Stimulated activated CD8-positive, alpha-beta memory T cell treated with anti-CD3 and anti-CD28 coated beads, Interleukin-12 subunit alpha, Interleukin-12 subunit beta, amount 100 ng/mL, for 24 hours (primary cell): Measurements from ENCODE around the gene AQP12B.
"Not testable (repeated sequence)": the region's sequence is repeated elsewhere in the genome, so short reads cannot be mapped to it uniquely, and the experiment has no call there.

Source experiments
- DNase-seq: peaks from one replicate; pipeline ENCODE4 v3.0.0-alpha.2; 2020; ENCODE audit errors: extremely low read depth

The AQP12B gene, protein sequence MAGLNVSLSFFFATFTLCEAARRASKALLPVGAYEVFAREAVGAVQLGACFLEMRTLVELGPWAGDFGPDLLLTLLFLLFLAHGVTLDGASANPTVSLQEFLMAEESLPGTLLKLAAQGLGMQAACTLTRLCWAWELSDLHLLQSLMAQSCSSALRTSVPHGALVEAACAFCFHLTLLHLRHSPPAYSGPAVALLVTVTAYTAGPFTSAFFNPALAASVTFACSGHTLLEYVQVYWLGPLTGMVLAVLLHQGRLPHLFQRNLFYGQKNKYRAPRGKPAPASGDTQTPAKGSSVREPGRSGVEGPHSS

DNA sequence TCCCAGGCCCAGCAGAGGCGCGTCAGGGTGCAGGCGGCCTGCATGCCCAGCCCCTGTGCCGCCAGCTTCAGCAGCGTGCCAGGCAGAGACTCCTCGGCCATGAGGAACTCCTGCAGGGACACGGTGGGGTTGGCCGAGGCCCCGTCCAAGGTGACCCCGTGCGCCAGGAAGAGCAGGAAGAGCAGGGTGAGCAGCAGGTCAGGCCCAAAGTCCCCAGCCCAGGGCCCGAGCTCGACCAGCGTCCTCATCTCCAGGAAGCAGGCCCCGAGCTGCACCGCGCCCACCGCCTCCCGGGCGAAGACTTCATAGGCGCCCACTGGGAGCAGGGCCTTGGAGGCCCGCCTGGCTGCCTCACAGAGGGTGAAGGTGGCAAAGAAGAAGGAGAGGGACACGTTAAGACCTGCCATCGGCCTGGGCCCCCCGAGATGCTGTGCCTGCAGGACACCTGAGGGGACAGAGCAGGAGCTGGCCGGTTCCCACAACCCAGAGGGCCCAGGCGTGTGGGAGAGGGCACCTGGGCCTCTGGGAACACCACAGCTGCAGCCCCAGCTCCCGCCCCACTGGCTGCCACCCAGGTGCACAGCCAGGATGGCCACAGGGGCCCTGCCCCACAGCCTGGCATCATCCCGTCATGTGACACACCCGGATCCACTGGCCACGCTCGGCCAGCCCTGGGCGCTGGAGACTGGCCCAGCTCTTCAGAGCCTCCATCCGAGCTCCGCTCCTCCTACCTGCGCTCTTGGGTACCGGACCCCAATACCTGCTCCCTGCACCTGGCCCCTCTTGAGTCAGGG is at the start of gene AQP12B:
Gene AQP12B (minus strand): TSS at position 455 of the 794 bp plus-strand sequence. CDS start 48 bp downstream, at position 407.
- not testable (repeated sequence) for DNase-seq

DNA sequence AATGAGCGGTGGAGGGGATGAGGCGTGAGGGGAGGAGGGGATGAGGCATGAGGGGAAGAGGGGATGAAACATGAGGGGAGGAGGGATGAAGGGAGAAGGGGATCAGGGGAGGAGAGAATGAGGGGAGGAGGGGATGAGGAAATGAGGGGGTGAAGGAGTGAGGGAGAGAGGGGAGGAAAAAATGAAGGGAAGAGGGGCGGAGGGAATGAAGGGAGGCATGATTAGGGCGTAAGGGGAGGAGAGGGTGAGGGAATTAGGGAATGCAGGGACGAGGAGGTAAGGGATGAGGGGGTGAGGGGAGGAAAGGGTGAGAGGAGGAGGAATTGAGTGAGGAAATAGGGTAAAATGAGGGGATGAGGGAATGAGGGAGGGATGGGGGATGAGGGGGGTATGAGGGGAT is 49.5 kb upstream of the AQP12B start:
- no peak for DNase-seq

DNA sequence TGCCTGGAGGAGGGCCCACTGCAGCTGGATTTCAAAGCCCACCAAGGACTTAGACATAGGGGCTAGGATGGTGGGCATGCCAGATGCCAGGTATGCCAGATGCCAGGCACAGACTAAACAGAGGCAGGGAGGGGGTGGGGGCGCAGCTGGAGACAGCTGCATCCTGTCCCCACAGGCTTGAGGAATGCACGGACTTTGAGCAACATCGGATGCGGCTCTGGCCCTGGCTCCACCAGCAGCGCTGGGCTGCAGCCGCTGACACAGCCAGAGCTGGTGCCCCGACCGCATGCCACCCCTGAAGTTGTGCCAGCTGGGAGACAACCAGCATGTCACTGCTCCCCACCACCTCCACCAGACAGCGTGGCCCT is 48.5 kb upstream of the AQP12B start:
- no peak for DNase-seq

DNA sequence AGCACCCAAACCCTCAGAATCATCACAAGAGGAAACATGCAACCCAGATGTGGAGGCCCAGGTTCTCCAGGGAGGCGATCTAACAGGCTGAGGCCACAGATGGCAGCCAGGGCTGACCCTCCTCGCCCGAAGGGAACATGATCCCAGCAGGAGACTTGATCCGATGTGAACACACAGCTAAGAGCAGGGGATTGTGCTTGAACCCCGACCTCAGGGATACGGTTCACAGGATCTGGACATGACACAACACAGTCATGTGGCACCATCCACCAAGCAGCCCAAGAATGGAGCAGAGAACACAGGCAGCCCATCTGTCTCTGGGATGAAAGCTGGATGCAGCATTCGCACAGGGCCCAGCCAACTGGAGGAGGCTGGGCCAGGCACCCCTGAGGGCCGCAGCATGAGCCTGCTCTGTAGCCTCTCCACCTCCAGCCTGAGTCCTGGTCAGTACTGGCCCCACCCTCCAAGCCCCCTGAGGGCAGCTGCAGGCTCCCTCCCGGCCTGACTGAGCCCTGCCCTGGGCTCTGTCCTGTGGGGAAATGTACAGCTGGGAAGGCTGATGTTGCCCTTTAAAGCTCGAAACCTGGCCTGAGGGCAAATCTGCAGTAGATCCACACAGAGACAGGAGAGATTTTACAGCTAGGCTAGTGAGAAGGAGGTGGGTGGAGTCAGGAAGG is 48.0 kb upstream of the AQP12B start:
- DNase-seq = no peak

DNA sequence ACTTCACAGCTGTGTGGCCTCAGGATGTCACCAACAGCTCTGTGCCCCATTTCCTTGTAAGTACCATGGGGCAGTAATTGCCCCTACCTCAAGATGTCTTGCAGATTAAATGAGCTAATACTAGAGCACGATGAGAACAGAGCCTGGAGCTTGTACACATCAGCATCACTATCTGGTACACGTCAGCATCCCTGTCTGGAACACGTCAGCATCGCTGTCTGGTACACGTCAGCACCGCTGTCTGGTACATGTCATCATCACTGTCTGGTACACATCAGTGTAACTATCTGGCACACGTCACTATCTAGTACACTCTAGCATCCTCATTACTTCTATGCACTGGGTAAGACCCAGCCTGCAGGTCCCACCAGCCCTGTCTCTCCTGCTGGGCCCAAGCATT is 46.1 kb upstream of the AQP12B start:
- no peak for DNase-seq

DNA sequence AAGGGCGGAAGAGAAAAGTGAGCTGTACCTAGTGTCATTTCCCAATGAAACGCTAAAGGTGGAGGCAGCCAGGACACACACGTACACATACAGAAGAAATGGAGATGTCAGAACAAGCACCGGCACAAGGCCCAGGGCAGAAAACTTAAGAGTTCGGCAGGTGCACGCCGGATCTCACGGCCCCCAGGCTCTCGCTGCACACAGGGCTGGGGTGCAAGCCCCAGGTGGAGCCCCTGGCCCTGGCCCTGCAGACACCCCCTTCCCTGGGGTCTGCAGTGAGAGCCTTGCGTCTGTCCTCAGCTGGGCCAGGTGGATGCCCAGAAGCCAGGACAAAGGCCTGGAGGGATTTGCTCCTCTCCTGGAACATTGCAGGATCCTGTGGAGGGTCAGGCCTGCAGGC is 45.7 kb upstream of the AQP12B start:
- no peak for DNase-seq

DNA sequence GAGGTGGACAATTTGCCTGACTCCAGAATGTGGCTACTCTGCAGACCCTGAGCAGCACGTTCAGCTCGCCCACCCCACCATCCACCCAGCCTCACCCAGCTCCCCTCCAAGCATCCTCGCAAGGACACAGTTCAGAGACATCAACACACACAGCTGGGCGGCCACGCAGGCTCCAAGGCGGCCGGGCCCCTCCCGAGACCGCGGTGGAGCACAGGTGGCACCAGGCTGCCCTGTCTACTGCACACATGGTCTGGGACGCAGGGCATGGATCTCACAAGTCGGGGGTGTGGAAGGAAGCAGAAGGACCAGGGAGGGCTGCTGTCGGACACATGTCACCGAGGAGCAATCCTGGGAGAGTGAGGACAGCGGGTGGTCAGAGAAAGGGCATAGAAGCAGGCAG is 45.2 kb upstream of the AQP12B start:
- no peak for DNase-seq

DNA sequence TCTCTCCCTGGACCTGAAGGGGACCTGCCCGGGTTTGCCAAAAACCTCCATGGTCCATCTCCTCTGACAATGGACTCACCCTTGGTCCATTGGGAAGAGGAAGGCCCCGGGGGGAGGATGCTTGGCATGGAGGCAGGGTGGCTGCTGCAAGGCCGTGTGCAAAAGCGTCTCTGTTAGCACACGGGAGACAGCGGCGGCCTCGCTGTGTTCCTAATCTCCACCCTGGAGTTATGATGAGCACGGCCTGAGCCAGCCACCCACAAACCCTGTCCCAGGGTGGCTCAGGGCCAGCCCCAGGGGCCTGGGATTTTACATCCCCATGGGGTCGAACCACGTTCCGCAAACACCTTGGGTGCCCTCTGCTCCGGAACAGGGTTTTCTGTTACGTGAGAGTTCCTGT is 44.8 kb upstream of the AQP12B start:
- no peak for DNase-seq

DNA sequence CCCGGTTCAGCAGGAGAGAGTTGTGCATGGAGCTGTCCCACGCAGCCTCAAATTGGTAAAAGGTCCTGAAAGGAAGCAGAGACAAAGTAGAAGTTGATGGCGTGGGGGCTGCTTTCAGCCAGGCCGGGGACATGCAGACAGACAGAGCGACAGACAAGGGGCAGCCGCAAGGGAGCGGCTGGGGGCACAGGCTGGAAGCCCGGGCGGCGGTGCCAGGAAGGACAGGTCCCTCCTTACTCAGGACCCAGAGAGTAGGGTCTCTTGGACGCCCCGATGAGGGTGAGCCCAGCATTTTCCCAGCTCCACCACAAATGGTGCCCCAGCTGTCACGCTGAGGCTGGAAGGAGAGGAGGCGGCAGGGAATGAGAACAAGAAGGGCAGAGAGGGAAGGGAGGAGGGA is 44.2 kb upstream of the AQP12B start:
- DNase-seq = no peak

DNA sequence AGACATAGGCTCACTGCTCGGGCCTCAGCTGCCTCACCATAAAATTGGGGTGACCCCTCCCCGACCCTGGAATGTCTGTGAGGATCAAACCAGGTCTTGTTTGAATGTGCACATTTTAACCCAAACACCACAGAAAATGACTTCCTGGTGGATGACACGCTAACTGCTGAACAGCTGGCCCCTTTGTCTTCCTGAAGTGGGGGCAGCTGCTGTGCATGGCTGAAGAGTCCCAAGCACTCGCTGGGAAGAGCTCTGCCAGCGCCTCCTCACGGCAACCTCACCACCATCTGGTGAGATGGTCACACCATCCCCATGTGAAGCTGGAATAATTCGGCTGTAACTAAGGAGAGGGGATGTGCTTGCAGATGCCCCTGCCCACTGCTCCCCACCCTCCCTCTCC is 43.0 kb upstream of the AQP12B start:
- no peak for DNase-seq

DNA sequence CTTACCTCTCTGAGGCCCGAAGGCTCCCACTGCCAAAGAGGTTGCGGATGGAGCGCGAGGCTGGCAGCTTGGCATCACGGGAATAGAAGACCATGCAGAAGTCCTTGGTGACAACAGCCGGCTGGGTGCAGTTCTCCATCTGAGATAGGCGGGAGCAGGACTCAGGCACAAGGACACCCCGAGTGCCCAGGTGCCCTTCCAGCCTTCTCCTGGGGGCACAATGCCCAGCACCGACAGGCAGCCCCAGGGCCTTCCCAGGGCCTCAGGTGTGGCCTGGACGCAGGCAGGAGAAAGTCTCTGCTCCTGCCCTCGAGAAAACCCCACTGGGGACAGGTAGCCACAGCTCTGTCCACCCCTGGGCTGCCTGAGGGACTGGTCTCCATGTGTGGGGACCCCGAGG is 42.6 kb upstream of the AQP12B start:
- DNase-seq = no peak

DNA sequence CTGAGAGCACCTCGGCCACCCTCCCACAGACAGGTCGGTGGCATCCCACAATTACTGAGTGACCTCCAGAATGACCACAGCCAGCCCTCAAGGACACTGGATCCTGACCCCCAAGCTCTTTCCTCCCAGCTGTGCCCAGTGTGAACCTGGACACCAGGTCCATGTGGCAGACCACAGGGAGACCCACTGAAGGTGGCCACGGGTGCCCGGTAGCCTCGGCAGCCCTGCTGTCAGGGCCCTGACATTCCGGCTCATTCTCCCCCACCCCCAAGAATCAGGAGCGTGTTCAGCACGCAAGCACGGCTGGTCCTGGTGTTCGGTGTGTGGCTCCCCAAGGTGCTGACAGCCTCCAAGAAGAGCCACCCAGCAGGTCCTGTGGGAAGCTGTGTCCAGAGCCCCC is 41.7 kb upstream of the AQP12B start:
- DNase-seq = no peak

DNA sequence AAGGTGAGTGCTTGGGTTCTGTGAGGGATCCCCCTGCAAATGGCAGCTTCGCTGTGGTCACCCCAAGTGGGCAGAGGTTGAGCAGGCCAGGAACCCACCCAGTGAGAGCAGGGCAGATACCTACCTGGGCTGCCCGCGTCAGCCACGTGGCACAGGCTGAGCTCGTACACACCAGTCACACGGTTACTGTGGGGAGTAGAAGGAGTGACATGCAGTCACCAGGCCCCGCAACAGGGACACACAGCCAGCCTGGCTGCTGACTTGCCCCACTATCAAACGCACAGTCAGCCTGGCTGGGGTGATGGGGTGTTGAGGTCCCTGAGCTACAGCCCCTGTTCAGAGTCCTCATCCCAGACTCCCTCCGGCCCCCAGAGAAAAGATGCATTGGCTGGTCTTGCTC is 41.2 kb upstream of the AQP12B start:
- DNase-seq = no peak

DNA sequence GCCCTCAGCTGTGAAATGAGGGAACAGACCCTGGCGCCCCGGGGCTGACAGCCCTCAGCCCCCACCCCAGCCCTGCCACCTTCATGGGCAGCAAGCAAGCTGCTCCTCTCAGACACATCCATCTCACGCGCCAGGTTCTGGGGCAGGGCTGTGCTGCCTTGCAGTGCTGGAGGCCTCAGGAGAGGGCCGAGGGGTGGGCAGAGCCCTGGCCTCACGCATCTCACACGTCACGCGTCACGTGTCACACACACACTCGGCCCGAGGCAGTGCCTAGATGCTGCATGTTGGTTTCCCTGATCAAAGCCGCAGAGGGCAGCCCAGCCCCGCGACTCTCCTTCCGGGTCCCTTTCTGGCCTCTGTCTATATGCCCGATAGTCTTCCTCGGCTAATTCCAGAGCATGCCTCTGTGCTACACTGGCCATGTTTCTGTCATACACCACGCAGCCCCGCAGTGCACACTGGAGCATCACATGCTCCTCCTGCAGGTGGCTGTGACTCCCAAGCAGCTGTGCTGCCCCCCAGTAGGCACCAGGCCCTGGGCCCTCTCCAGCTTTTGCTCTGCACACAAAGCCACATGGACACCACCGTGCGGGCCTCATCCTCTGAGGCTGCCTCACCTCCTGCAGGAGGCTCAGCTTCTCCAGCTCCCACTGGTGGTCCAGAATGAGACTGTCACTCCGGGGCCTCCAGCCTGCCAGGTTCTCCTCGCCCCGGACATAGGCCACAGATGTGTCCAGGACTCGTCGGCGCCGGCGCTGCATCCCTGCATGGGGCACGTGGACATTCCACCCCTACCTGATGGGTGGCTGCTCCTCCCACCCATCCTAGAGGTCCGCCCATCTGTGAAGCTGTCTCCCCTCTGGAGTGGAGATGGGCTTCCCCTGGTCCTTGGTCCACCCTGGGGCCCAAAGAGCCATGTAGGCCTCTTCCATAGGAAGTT is 40.4 kb upstream of the AQP12B start:
- no peak for DNase-seq

DNA sequence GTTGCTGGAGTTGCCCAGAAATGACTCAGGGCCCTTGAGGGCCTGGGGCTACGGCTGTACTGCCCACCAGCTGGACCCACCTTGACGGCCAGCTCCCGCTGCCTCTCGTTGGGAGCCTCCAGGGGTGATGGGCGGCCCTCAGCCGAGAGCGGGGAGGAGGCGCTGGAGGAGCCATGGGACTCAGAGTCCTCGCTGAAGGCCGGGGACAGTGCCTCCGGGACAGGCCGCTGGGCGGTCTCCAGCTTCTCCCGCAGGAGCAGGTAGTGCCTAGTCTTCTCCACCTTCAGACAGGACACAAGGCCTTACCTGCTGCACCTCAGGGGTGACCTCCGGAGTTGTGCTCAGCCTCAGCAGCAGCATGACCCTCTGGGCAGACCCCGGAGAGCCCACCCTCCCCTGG is 39.7 kb upstream of the AQP12B start:
- DNase-seq = no peak

DNA sequence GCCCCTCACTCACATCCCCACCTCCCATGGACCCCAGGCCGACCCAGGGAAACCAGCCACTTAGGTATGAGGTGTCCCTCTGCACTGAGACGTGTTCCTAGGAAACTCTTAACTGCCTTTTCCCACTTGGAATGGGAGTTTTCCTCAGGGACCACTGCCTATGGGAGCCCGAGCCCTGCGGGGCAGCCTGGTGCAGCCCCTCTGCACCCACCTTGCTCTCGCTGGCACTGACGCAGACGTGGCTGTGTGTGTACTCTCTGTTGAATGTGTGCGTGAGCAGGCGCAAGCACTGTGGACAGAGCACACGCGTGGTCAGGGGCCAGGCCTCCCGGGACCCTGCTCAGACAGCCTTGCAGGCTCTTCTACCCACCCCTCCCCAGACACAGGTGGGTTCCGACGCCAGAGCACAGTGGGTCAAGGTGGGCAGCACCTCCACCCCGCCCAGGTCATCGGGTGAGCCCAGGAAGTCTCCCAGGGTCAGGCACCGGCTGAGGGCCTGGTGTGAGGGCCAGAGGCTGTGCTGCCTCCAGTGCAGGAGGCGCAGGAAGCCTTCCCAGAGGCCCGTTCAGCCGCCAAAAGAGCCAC is 39.0 kb upstream of the AQP12B start:
- no peak for DNase-seq

DNA sequence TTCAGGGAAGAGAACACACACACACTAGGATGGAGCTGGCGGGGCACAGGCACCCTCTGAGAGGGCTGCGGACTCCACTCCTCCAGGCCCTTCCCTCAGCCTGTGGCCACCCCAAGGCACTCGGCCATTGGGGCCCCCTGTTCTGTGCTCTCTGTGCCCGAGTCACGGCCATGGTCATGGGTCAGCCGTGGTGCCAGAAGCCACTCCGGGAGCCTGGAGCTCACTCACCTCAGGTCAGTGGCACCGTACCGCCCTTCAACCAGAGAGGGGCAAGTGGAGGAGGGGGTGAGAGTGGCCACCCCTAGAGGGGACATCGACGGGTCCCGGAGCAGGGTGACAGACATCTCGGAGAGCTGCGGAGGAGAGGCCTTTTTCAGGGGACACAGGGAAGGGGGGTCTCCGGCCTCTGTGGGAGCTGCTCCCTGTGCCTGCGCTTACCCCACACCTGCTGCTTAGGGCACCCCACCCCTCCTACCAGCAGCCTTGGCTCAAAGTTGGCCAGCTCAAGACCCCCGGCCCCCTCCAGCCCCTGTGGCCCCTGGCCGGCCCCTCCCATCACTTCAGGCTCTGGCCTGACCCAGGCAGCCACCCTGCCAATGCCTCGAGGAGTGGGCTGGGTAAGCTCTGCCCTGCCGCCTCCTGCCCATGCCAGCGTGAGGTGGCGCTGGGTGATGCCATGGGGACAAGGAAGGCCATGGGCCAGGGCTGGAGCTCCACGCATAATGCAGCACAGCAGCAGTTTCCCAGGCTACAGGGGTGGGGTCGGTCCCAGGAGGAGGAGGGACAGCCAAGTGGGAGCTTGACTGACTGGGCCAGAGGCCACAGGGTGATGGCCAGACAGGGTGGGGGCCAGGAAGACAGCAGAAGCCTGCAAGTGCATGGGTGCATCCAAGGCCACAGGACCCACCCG is 38.3 kb upstream of the AQP12B start:
- DNase-seq = no peak

DNA sequence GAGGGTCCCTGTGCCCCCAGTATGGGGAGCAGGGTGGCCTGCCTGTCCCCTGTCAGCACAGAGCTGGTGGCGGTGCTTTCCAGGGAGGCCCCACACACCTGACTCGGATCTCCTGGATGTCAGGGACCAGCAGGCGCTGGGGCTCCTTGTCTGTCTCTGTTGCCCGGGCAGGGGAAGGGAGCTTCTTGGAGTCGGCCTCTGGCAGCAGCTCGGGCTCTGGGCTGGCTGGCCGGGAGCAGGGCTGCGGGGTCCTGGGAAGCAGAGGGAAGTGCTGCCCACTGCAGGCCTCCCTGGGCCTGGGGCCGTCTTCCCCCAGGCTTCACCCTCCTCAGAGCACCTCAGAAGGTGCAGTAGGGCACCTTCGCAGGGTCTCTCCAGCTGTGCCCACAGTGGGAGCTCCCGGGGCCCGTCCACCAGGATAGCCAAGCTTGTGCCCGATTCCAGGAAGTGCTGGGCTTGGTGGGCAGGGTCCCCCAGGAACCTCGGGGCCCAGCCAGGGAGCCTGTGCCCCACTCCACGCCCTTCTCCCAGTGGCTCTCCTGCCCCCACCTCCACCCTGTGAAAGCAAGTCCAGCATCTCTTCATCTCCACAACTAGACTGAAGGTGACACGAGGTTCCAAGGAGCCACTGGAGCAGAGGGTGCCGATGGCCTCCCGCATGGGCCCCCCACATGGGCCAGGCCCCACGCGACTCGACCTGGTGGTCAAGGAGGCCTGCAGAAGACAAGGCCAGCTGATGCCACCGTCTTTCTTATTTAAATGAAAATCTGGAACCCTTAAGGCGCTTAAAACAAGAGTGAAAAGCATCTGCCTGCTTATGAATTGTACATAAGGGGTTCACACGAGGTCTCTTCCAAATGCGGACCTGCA is 37.2 kb upstream of the AQP12B start:
- no peak for DNase-seq

DNA sequence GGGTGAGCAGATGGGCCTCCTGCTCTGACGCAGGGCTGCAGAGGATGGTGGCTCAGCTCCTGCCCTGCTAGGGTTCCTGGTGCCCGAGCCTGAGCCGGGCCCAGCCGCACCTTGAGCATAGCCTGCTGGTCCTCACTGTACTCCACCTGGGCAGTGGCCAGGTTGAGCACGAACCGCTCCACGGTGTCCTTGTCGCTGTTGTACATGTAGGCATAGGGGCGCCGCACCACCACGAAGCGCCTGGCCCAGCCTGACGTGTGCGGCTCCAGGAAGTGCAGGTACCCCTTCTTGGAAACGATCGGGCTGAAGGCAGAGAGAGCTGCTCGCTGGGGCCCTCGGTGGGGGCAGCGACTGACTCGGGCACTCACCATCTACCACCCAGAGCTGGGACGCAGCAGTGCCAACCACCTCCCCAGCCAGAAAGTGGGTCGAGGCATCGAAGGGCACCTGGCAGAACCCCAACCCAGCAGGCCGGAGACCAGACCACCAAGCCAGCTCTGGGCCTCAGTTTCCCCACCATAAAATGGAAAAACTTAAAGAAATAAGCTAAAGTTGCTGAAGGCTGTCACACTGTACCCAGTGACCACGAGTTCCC is 36.3 kb upstream of the AQP12B start:
- no peak for DNase-seq
